RWPE2 (cell line): ENCODE measurements around the gene PCGF2.

ENCODE experiments used
- ATAC-seq: fragments of 200-7000 bp; cut with Tn5 transposase; 3 replicates; pipeline ENCODE4 v1.9.1; 2021; ENCODE audit warnings: low read depth
- DNase-seq: peaks from one replicate; pipeline ENCODE4 v3.0.0-alpha.2; 2020; ENCODE audit warnings: low spot score
- H3K27ac ChIP-seq: fragments of 450-650 bp; 2 replicates; pipeline ENCODE4 v1.5.1; 2017; ENCODE audit warnings: mild to moderate bottlenecking; ENCODE audit not compliant: poor library complexity, severe bottlenecking
- H3K27me3 ChIP-seq: fragments of 250-450 bp; sonication (Bioruptor Pico); 2 replicates; pipeline ENCODE4 v1.5.1; 2021; ENCODE audit warnings: mild to moderate bottlenecking, moderate library complexity; ENCODE audit not compliant: insufficient read depth, poor library complexity, severe bottlenecking
- H3K36me3 ChIP-seq: fragments of 250-450 bp; sonication (Bioruptor Pico); 2 replicates; pipeline ENCODE4 v1.5.1; 2020; ENCODE audit warnings: low read depth, mild to moderate bottlenecking, moderate library complexity
- H3K4me1 ChIP-seq: fragments of 250-450 bp; sonication (Bioruptor Pico); 2 replicates; pipeline ENCODE4 v1.5.1; 2021; ENCODE audit warnings: mild to moderate bottlenecking, moderate library complexity; ENCODE audit not compliant: insufficient read depth, poor library complexity, severe bottlenecking
- H3K4me3 ChIP-seq: fragments of 250-450 bp; sonication (Bioruptor Pico); 2 replicates; pipeline ENCODE4 v1.5.1; 2021; ENCODE audit warnings: mild to moderate bottlenecking, moderate library complexity; ENCODE audit not compliant: severe bottlenecking
- H3K9me3 ChIP-seq: fragments of 250-450 bp; sonication (Bioruptor Pico); 2 replicates; pipeline ENCODE4 v1.5.1; 2021; ENCODE audit warnings: mild to moderate bottlenecking, moderate library complexity; ENCODE audit not compliant: severe bottlenecking
- CTCF ChIP-seq: fragments of 450-650 bp; IDR thresholded peaks from one replicate; pipeline ENCODE4 v1.5.1; 2017; ENCODE audit warnings: mild to moderate bottlenecking, moderate library complexity; ENCODE audit not compliant: poor library complexity, severe bottlenecking

PCGF2 gene

GRCh38 chr17:38733282-38733981 is 14.7 kb downstream of the PCGF2 start:
- no peaks in the 10 kb centered on the region for H3K4me1 ChIP-seq
- DNase-seq (no peak), ATAC-seq (no peak)
- H3K4me3 ChIP-seq: no peak overlapping the region
- no peak overlapping the region for H3K27ac ChIP-seq
- H3K9me3 ChIP-seq: no peaks in the 10 kb centered on the region
- no peaks in the 10 kb centered on the region for H3K27me3 ChIP-seq
- peaks cover 65% of the 10 kb centered on the region for H3K36me3 ChIP-seq
- no peak for TF ChIP-seq CTCF

GRCh38 chr17:38732376-38733281 is 15.5 kb downstream of the PCGF2 start:
- H3K27ac ChIP-seq: no peak overlapping the region
- DNase-seq (no peak), ATAC-seq (no peak)
- no peaks in the 10 kb centered on the region for H3K4me1 ChIP-seq
- no peak overlapping the region for H3K4me3 ChIP-seq
- no peaks in the 10 kb centered on the region for H3K9me3 ChIP-seq
- no peak for TF ChIP-seq CTCF
- H3K36me3 ChIP-seq: peaks cover 59% of the 10 kb centered on the region
- no peaks in the 10 kb centered on the region for H3K27me3 ChIP-seq

GRCh38 chr17:38731526-38732294 is 16.4 kb downstream of the PCGF2 start:
- no peak for TF ChIP-seq CTCF
- ATAC-seq (no peak), DNase-seq (no peak)
- Histone ChIP-seq H3K36me3 (peaks cover 50% of the 10 kb centered on the region), H3K4me3 (no peak overlapping the region), H3K27me3 (no peaks in the 10 kb centered on the region), H3K27ac (peak overlapping the region; percentile 80), H3K9me3 (no peaks in the 10 kb centered on the region), H3K4me1 (no peaks in the 10 kb centered on the region)

GRCh38 chr17:38730526-38731379 is 17.4 kb downstream of the PCGF2 start:
- peak overlapping the region; percentile 80 for H3K27ac ChIP-seq
- peaks cover 40% of the 10 kb centered on the region for H3K36me3 ChIP-seq
- no peak for TF ChIP-seq CTCF
- no peaks in the 10 kb centered on the region for H3K4me1 ChIP-seq
- no peak for DNase-seq
- peak; percentile 52 for ATAC-seq
- no peaks in the 10 kb centered on the region for H3K9me3 ChIP-seq
- H3K27me3 ChIP-seq: no peaks in the 10 kb centered on the region
- peak overlapping the region; percentile 65 for H3K4me3 ChIP-seq
